Keratinocyte (primary cell): ENCODE results near the gene TSPAN1. TPM values are rescaled to one million over a fixed set of nuclear protein-coding genes. Genes with fewer than 3 reads are reported as not detected.

Experiments used
- DNase-seq: peaks from one replicate; pipeline ENCODE4 v3.0.0-alpha.2; 2011; ENCODE audit warnings: low read depth, missing footprints, low spot score
- FAIRE-seq: peaks from 2 replicates; lab custom pipeline; 2011; peaks lifted over from hg19 to GRCh38; lab: Jason Lieb, UNC
- H2AFZ ChIP-seq: 2 replicates; pipeline ENCODE4 v1.6.0; 2012; ENCODE audit warnings: low read length, control low read depth, inconsistent platforms; ENCODE audit not compliant: control insufficient read depth
- H3K27ac ChIP-seq: 2 replicates; pipeline ENCODE4 v1.5.1; 2011; ENCODE audit warnings: low read length; ENCODE audit not compliant: control insufficient read depth, insufficient read depth
- H3K27me3 ChIP-seq: 3 replicates; pipeline ENCODE4 v1.6.0; 2011; ENCODE audit warnings: low read length; ENCODE audit not compliant: control insufficient read depth, insufficient read depth; ENCODE audit errors: extremely low read depth
- H3K36me3 ChIP-seq, 2 experiments: 2 replicates in 1 of 2; 3 replicates in 1 of 2; pipeline ENCODE4 v1.5.1; 2011; ENCODE audit warnings: low read length in 2 of 2, mild to moderate bottlenecking in 1 of 2; ENCODE audit not compliant: control insufficient read depth in 2 of 2, insufficient read depth in 2 of 2; ENCODE audit errors: extremely low read depth in 1 of 2
- H3K4me1 ChIP-seq: 3 replicates; pipeline ENCODE4 v1.5.1; 2011; ENCODE audit warnings: low read length; ENCODE audit not compliant: control insufficient read depth, insufficient read depth; ENCODE audit errors: extremely low read depth
- H3K4me2 ChIP-seq: 3 replicates; pipeline ENCODE4 v1.6.0; 2011; ENCODE audit warnings: low read depth, low read length; ENCODE audit not compliant: control insufficient read depth, insufficient read depth; ENCODE audit errors: extremely low read depth
- H3K4me3 ChIP-seq, 3 experiments: fragments of 200-600 bp in 1 of 3; sonication (generic) in 1 of 3; 2 replicates in 2 of 3; 3 replicates in 1 of 3; pipeline ENCODE4 v1.5.1; 2011 to 2016; ENCODE audit warnings: low read length in 3 of 3, mild to moderate bottlenecking in 3 of 3, control low read depth in 2 of 3, inconsistent platforms in 1 of 3, low read depth in 1 of 3, mixed read lengths in 1 of 3, mixed run types in 1 of 3, moderate library complexity in 1 of 3; ENCODE audit not compliant: control insufficient read depth in 2 of 3, insufficient read depth in 2 of 3; ENCODE audit errors: extremely low read depth in 1 of 3
- H3K79me2 ChIP-seq: 2 replicates; pipeline ENCODE4 v1.6.0; 2012; ENCODE audit warnings: low read length; ENCODE audit not compliant: control insufficient read depth, insufficient read depth
- H3K9ac ChIP-seq: 3 replicates; pipeline ENCODE4 v1.6.0; 2011; ENCODE audit warnings: low read length; ENCODE audit not compliant: control insufficient read depth, insufficient read depth; ENCODE audit errors: extremely low read depth
- H3K9me1 ChIP-seq: 3 replicates; pipeline ENCODE4 v1.6.0; 2011; ENCODE audit warnings: low read length; ENCODE audit not compliant: control insufficient read depth, insufficient read depth; ENCODE audit errors: extremely low read depth
- H3K9me3 ChIP-seq: 2 replicates; pipeline ENCODE4 v1.5.1; 2012; ENCODE audit warnings: low read depth, low read length; ENCODE audit not compliant: control insufficient read depth
- H4K20me1 ChIP-seq: 3 replicates; pipeline ENCODE4 v1.6.0; 2011; ENCODE audit warnings: low read length; ENCODE audit not compliant: control insufficient read depth, insufficient read depth; ENCODE audit errors: extremely low read depth
- CTCF ChIP-seq, 3 experiments: IDR thresholded peaks in 1 of 3; conservative IDR thresholded peaks in 1 of 3; optimal IDR thresholded peaks in 1 of 3; 2 replicates in 2 of 3; 3 replicates in 1 of 3; pipeline versions ENCODE3 to v1.5.1; 2011; ENCODE audit warnings: low read length in 3 of 3, mild to moderate bottlenecking in 3 of 3, moderate library complexity in 2 of 3, control low read depth in 1 of 3, inconsistent platforms in 1 of 3; ENCODE audit not compliant: insufficient read depth in 2 of 3; ENCODE audit errors: extremely low read depth in 1 of 3
- EZH2 ChIP-seq: IDR thresholded peaks from one replicate; pipeline ENCODE4 v1.6.1; 2012; ENCODE audit warnings: inconsistent platforms, mild to moderate bottlenecking, low read length, moderate library complexity
- dilution Hi-C: fragments of 300-500 bp; cut with MboI; formaldehyde crosslinking; loops from one replicate; pipeline ENCODE4 v1.7.0; 2020; ENCODE audit warnings: low sequenced_read_pairs; ENCODE audit not compliant: extremely low pct_ligation_motif_present
- polyA plus RNA-seq, 5 experiments: library from polyadenylated mRNA; depleted of rRNA in 3 of 5; stranded (reverse) in 3 of 5; stranded (forward) in 1 of 5; unstranded in 1 of 5; fragments of >200 nt; gene quantifications; 1 replicate in 1 of 5; 2 replicates in 3 of 5; 3 replicates in 1 of 5; pipeline versions ENCODE4 v1.2.1 to v1.2.3, GENCODE V29; 2011 to 2012; ENCODE audit warnings: missing spikeins in 2 of 5, low read depth in 1 of 5, low replicate concordance in 1 of 5

TSPAN1 gene
- polyA plus RNA-seq, 1 donor (not counting 4 experiments of a cell fraction or from before 2014, with no cell fraction given): 312 TPM

GRCh38 chr1:46181343-46182260 is 6.7 kb downstream of the TSPAN1 start:
- FAIRE-seq: peak; percentile 63
- peaks cover 4% of the 10 kb centered on the region for H3K9me1 ChIP-seq
- H3K27me3 ChIP-seq: no peaks in the 10 kb centered on the region
- H3K4me2 ChIP-seq: peak overlapping the region; percentile 92
- H3K4me1 ChIP-seq: peaks cover 65% of the 10 kb centered on the region
- DNase-seq: peak; percentile 60
- peak overlapping the region; percentile 80 for H3K27ac ChIP-seq
- dilution Hi-C loops: loop anchor here (25.0 kb wide), 1 partner anchor 144 kb away; no protein-coding TSS in a partner anchor
- H4K20me1 ChIP-seq: no peaks in the 10 kb centered on the region
- no peaks in the 10 kb centered on the region for H3K9me3 ChIP-seq
- peak overlapping the region; percentile 25 for H2AFZ ChIP-seq
- peak overlapping the region; percentile 60 for H3K9ac ChIP-seq
- H3K4me3 ChIP-seq: peak overlapping the region; percentile 52 to 60 (median 54)
- TF ChIP-seq EZH2 (no peak), CTCF (optimal IDR thresholded peaks at IDR 0.05 in 1 of 3, IDR thresholded peaks at IDR 0.05 in 1 of 3, conservative IDR thresholded peaks at IDR 0.05 in 1 of 3; ENCODE audit: extremely low read depth in 1 of 3, insufficient read depth in 2 of 3, low read length in 3 of 3) (no peak)
- peaks cover 14 to 18% of the 10 kb centered on the region in 2 experiments for H3K36me3 ChIP-seq
- peaks cover 6% of the 10 kb centered on the region for H3K79me2 ChIP-seq

GRCh38 chr1:46183079-46183847 is 8.4 kb downstream of the TSPAN1 start:
- no peak overlapping the region for H2AFZ ChIP-seq
- H3K9ac ChIP-seq: peak overlapping the region; percentile 51
- no peaks in the 10 kb centered on the region for H3K9me3 ChIP-seq
- H4K20me1 ChIP-seq: no peaks in the 10 kb centered on the region
- FAIRE-seq (peak; percentile 98), DNase-seq (peak; percentile 96)
- H3K9me1 ChIP-seq: peaks cover 4% of the 10 kb centered on the region
- dilution Hi-C loops: loop anchor here (25.0 kb wide), 1 partner anchor 146 kb away; no protein-coding TSS in a partner anchor
- peaks cover 24 to 26% of the 10 kb centered on the region in 2 experiments for H3K36me3 ChIP-seq
- H3K4me2 ChIP-seq: peak overlapping the region; percentile 92
- no peaks in the 10 kb centered on the region for H3K27me3 ChIP-seq
- peak overlapping the region; percentile 11 to 54 (median 14) for H3K4me3 ChIP-seq
- H3K27ac ChIP-seq: peak overlapping the region; percentile 80
- H3K79me2 ChIP-seq: peaks cover 6% of the 10 kb centered on the region
- TF ChIP-seq EZH2 (no peak), CTCF (optimal IDR thresholded peaks at IDR 0.05 in 1 of 3, IDR thresholded peaks at IDR 0.05 in 1 of 3, conservative IDR thresholded peaks at IDR 0.05 in 1 of 3; ENCODE audit: extremely low read depth in 1 of 3, insufficient read depth in 2 of 3, low read length in 3 of 3) (peak in 2 of 3 experiments; percentile 22 to 38)
- peaks cover 71% of the 10 kb centered on the region for H3K4me1 ChIP-seq
